SU-DHL-6 (cell line): ENCODE measurements around the gene ARHGEF17.

ENCODE experiments used
- H2AFZ ChIP-seq: fragments of 200-600 bp; sonication (generic); 2 replicates; pipeline ENCODE4 v1.6.1; 2014; ENCODE audit warnings: low read depth, mild to moderate bottlenecking, moderate library complexity, mixed read lengths, antibody characterized with exemption, low read length; ENCODE audit not compliant: severe bottlenecking
- H3F3A ChIP-seq: fragments of 200-600 bp; shearing (Covaris generic); 2 replicates; pipeline ENCODE4 v1.6.0; 2016; ENCODE audit warnings: antibody characterized with exemption, mild to moderate bottlenecking; ENCODE audit not compliant: insufficient read depth
- H3K27ac ChIP-seq: fragments of 200-600 bp; sonication (generic); 2 replicates; pipeline ENCODE4 v1.5.1; 2016; ENCODE audit warnings: low read depth, mild to moderate bottlenecking, low read length, moderate library complexity, mixed read lengths
- H3K27me3 ChIP-seq: fragments of 200-600 bp; sonication (generic), shearing (Covaris generic); 2 replicates; pipeline ENCODE4 v1.6.0; 2014; ENCODE audit warnings: mild to moderate bottlenecking, low read length
- H3K36me3 ChIP-seq: fragments of 200-600 bp; sonication (generic); 2 replicates; pipeline ENCODE4 v1.6.1; 2014; ENCODE audit warnings: mild to moderate bottlenecking, low read length, mixed read lengths
- H3K4me2 ChIP-seq: fragments of 300-600, 200-600 bp; shearing (Covaris generic), sonication (generic); 2 replicates; pipeline ENCODE4 v1.6.0; 2014; ENCODE audit warnings: low read length, low read depth, mild to moderate bottlenecking; ENCODE audit not compliant: poor library complexity, severe bottlenecking
- H3K4me3 ChIP-seq: fragments of 200-600 bp; sonication (generic); 2 replicates; pipeline ENCODE4 v1.5.1; 2014; ENCODE audit warnings: antibody characterized with exemption, low read length, mild to moderate bottlenecking, mixed read lengths; ENCODE audit not compliant: insufficient read depth, poor library complexity, severe bottlenecking
- H3K79me2 ChIP-seq: fragments of 200-600 bp; sonication (generic); 2 replicates; pipeline ENCODE4 v1.6.1; 2014; ENCODE audit warnings: mild to moderate bottlenecking, low read length, moderate library complexity; ENCODE audit not compliant: insufficient read depth
- H3K9ac ChIP-seq: fragments of 200-600 bp; sonication (generic); 2 replicates; pipeline ENCODE4 v1.7.0; 2014; ENCODE audit warnings: mild to moderate bottlenecking, low read length
- H3K9me2 ChIP-seq: fragments of 200-600 bp; sonication (generic); replicated peaks from 2 replicates; pipeline ENCODE4 v1.6.1; 2014; ENCODE audit warnings: low read length; ENCODE audit not compliant: insufficient read depth
- H3K9me3 ChIP-seq: fragments of 200-600 bp; sonication (generic); 2 replicates; pipeline ENCODE4 v1.6.1; 2014; ENCODE audit warnings: low read length, mixed read lengths; ENCODE audit not compliant: insufficient read depth
- H4K20me1 ChIP-seq: fragments of 200-600 bp; sonication (generic); 2 replicates; pipeline ENCODE4 v1.6.1; 2014; ENCODE audit warnings: low read depth, mild to moderate bottlenecking, antibody characterized with exemption, low read length, moderate library complexity, mixed read lengths
- EZH2phosphoT487 ChIP-seq: fragments of 200-600 bp; sonication (generic), shearing (Covaris generic); conservative IDR thresholded peaks from 2 replicates; pipeline ENCODE4 v1.6.1; 2018; ENCODE audit warnings: mild to moderate bottlenecking, antibody characterized with exemption, low read length, moderate library complexity, mixed read lengths
- TF ChIP-seq, protein P1 (sequence below): fragments of 200-600 bp; sonication (generic); IDR thresholded peaks from one replicate; pipeline ENCODE4 v1.5.1; 2017; ENCODE audit warnings: antibody characterized with exemption, mild to moderate bottlenecking, low read length, moderate library complexity; ENCODE audit not compliant: insufficient read depth, poor library complexity, severe bottlenecking

The ARHGEF17 gene

DNA sequence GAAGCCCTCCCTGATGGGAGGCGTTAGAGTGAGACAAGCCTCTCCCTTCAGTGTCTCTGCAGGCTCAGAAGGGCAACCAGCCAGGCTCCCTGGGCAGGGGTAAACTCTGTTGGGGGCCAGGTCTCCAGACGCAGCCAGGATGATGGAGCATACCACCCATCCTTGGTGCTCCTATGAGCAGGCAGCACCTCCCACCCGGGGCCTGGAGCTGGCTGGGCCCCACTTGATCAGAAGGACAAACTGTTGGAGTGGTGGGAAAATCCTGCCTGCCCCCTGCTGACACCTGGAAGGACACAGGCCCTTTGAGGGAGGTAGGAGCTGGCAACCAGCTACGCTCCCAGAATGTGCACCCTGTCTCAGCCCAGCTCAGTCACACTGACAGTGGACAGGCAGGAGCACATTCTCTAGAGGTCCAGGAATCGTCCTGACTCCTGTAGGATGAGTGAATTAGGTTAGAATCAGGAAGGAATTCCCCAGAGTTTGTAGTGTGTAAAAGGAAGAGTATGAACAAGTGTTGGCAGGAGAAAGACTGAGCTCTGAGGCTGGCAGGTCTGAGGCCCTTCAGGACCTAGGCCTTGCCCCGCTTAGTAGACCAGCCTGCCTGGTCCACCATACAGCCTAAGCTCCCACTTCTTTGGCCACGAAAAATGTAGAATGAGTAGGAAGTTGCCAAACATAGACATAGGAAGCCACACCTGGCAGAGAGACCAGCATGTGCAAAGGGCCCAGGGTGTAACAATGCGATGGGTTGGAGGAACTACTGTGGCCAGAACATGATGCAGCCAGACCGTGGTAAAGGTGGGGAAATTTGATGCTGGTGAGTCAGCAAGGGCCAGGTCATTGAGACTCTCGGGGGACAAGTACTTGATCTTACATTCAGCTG, 19.1 kb downstream of the ARHGEF17 start:
- Histone ChIP-seq H4K20me1 (no peaks in the 10 kb centered on the region), H3K4me3 (no peak overlapping the region), H2AFZ (no peak overlapping the region), H3K9me3 (no peaks in the 10 kb centered on the region), H3K9ac (no peak overlapping the region), H3K27me3 (no peaks in the 10 kb centered on the region), H3K27ac (no peak overlapping the region), H3K36me3 (no peaks in the 10 kb centered on the region), H3K79me2 (no peaks in the 10 kb centered on the region), H3F3A (no peaks in the 10 kb centered on the region), H3K9me2 (no peaks in the 10 kb centered on the region), H3K4me2 (no peak overlapping the region)
- TF ChIP-seq, protein P1, sequence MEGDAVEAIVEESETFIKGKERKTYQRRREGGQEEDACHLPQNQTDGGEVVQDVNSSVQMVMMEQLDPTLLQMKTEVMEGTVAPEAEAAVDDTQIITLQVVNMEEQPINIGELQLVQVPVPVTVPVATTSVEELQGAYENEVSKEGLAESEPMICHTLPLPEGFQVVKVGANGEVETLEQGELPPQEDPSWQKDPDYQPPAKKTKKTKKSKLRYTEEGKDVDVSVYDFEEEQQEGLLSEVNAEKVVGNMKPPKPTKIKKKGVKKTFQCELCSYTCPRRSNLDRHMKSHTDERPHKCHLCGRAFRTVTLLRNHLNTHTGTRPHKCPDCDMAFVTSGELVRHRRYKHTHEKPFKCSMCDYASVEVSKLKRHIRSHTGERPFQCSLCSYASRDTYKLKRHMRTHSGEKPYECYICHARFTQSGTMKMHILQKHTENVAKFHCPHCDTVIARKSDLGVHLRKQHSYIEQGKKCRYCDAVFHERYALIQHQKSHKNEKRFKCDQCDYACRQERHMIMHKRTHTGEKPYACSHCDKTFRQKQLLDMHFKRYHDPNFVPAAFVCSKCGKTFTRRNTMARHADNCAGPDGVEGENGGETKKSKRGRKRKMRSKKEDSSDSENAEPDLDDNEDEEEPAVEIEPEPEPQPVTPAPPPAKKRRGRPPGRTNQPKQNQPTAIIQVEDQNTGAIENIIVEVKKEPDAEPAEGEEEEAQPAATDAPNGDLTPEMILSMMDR = no peak
- TF ChIP-seq EZH2phosphoT487 = no peak

DNA sequence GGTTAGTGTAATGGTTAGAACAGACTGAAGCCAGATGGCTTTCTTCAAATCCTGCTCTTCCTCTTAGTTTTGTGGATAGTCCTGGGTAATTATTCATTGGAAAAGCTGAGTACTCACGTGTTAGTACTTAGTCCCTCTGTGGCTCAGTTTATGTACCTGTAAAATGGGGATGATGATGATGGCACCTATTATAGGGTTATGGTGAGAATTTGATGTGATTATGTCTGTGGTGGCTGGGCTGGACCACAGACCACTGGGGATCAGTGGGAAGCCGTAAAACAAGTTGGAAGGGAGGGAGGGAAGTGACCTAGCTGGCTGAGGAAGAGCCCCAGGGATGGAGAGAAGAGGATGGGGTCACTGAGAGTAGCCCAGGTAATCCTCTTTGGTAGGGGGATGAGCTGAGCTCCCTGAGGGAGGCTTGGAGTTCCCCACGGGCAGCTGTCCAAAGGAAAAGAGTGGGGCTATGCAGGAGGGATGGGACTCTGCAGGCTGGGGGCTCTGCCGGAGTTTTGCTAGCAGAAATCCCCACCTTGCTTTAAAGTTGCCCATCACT, 19.8 kb downstream of the ARHGEF17 start:
- H3K9ac ChIP-seq = no peak overlapping the region
- H3K4me2 ChIP-seq = no peak overlapping the region
- no peaks in the 10 kb centered on the region for H3F3A ChIP-seq
- no peaks in the 10 kb centered on the region for H3K79me2 ChIP-seq
- no peak overlapping the region for H3K4me3 ChIP-seq
- no peaks in the 10 kb centered on the region for H3K27me3 ChIP-seq
- H2AFZ ChIP-seq = no peak overlapping the region
- TF ChIP-seq EZH2phosphoT487 = no peak
- TF ChIP-seq, protein P1 = no peak
- H3K9me3 ChIP-seq = no peaks in the 10 kb centered on the region
- no peaks in the 10 kb centered on the region for H4K20me1 ChIP-seq
- H3K36me3 ChIP-seq = no peaks in the 10 kb centered on the region
- no peaks in the 10 kb centered on the region for H3K9me2 ChIP-seq
- H3K27ac ChIP-seq = no peak overlapping the region

DNA sequence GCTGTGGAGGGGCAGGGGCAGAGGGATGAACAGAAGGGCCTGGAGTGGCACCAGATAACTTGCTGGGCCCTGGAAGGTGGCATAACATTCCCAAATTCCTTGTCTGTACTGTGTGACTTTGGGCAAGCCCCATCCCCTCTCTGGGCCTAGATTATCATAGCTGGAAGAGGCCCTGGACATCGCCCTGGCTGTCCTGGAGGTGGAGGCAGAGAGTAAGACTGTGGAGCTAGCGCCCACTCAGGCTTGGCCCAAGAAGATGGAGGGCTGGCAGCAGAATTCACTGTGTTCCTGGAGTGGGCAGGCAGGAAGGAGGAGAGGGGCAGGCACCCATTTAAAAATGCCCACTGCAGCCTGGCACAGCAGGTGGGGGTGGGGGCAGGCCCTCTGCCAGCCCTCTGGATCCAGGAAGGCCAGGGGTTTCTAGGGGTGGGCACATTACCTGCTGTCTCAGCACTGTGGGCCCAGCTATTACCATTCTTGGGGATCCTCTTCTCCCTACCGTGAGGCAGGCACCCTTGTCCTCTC, 22.6 kb downstream of the ARHGEF17 start:
- H2AFZ ChIP-seq = no peak overlapping the region
- no peak for TF ChIP-seq EZH2phosphoT487
- TF ChIP-seq, protein P1 = no peak
- no peaks in the 10 kb centered on the region for H3K27me3 ChIP-seq
- no peaks in the 10 kb centered on the region for H3K9me2 ChIP-seq
- H3K4me2 ChIP-seq = no peak overlapping the region
- H3F3A ChIP-seq = no peaks in the 10 kb centered on the region
- no peaks in the 10 kb centered on the region for H3K36me3 ChIP-seq
- no peak overlapping the region for H3K4me3 ChIP-seq
- no peaks in the 10 kb centered on the region for H3K9me3 ChIP-seq
- no peak overlapping the region for H3K27ac ChIP-seq
- no peak overlapping the region for H3K9ac ChIP-seq
- no peaks in the 10 kb centered on the region for H4K20me1 ChIP-seq
- H3K79me2 ChIP-seq = no peaks in the 10 kb centered on the region
